WTC11 (cell line): ENCODE data around the gene CBFA2T2. TPM values are rescaled to one million over a fixed set of nuclear protein-coding genes. Genes with fewer than 3 reads are reported as not detected.

ENCODE experiments used
- ATAC-seq: fragments of 200-7000 bp; cut with Tn5 transposase; 2 replicates; pipeline ENCODE4 v1.10.0; 2021; ENCODE audit warnings: mild to moderate bottlenecking, moderate library complexity
- CTCF ChIA-PET: fragments of 300-600 bp; sonication (Branson Sonifier 250); formaldehyde crosslinking; loops from one replicate; lab custom pipeline; 2021; ENCODE audit warnings: antibody characterized with exemption; lab: Charles Lee
- POLR2A ChIA-PET: fragments of 350-600 bp; sonication (Branson Sonifier 250); formaldehyde crosslinking; loops from one replicate; lab custom pipeline; 2021; ENCODE audit warnings: antibody characterized with exemption; lab: Charles Lee
- DNase-seq: peaks from one replicate; pipeline ENCODE4 v3.0.0; 2021; ENCODE audit warnings: low spot score
- H3K27ac Mint-ChIP-seq: 2 replicates; pipeline ENCODE4 v1.8.0; 2021; ENCODE audit warnings: mixed read lengths
- H3K27me3 Mint-ChIP-seq: 2 replicates; pipeline ENCODE4 v1.8.0; 2021; ENCODE audit warnings: low read depth, mild to moderate bottlenecking, moderate library complexity, mixed read lengths
- H3K36me3 Mint-ChIP-seq: 2 replicates; pipeline ENCODE4 v1.8.0; 2021; ENCODE audit warnings: mixed read lengths
- H3K4me1 Mint-ChIP-seq: 2 replicates; pipeline ENCODE4 v1.8.0; 2022; ENCODE audit warnings: mixed read lengths
- H3K4me3 Mint-ChIP-seq: 2 replicates; pipeline ENCODE4 v1.8.0; 2021; ENCODE audit warnings: mild to moderate bottlenecking, moderate library complexity, mixed read lengths
- H3K9me3 Mint-ChIP-seq: 2 replicates; pipeline ENCODE4 v1.8.0; 2021; ENCODE audit warnings: mixed read lengths
- ERG ChIP-seq: fragments of 250-450 bp; sonication (Bioruptor Pico); IDR thresholded peaks from 2 replicates; pipeline ENCODE4 v1.8.0; 2021; ENCODE audit warnings: mild to moderate bottlenecking
- ETV6 ChIP-seq: sonication (generic); formaldehyde crosslinking; IDR thresholded peaks from 2 replicates; pipeline ENCODE4 v1.8.1; 2022; ENCODE audit warnings: mild to moderate bottlenecking, missing genetic modification reagents
- GTF2I ChIP-seq: fragments of 250-450 bp; sonication (Bioruptor Pico); conservative IDR thresholded peaks from 2 replicates; pipeline ENCODE4 v1.4.0; 2021; ENCODE audit warnings: mild to moderate bottlenecking
- MAX ChIP-seq: sonication (generic); formaldehyde crosslinking; IDR thresholded peaks from 2 replicates; pipeline ENCODE4 v1.8.0; 2022; ENCODE audit warnings: mild to moderate bottlenecking, missing genetic modification reagents
- TCF7 ChIP-seq: sonication (generic); formaldehyde crosslinking; IDR thresholded peaks from 2 replicates; pipeline ENCODE4 v1.8.0; 2022; ENCODE audit warnings: mild to moderate bottlenecking, low read depth, missing genetic modification reagents, moderate library complexity
- TEAD1 ChIP-seq: sonication (generic); formaldehyde crosslinking; IDR thresholded peaks from 2 replicates; pipeline ENCODE4 v1.8.0; 2022; ENCODE audit warnings: mild to moderate bottlenecking, missing genetic modification reagents
- TEAD4 ChIP-seq: sonication (generic); formaldehyde crosslinking; IDR thresholded peaks from 2 replicates; pipeline ENCODE4 v1.8.0; 2022; ENCODE audit warnings: mild to moderate bottlenecking, missing genetic modification reagents
- TP53 ChIP-seq: sonication (generic); formaldehyde crosslinking; IDR thresholded peaks from 2 replicates; pipeline ENCODE4 v1.8.1; 2023; ENCODE audit warnings: mild to moderate bottlenecking, missing genetic modification reagents
- ZNF138 ChIP-seq: sonication (generic); formaldehyde crosslinking; conservative IDR thresholded peaks from 2 replicates; pipeline ENCODE4 v1.8.1; 2022; ENCODE audit warnings: mild to moderate bottlenecking, moderate library complexity, missing genetic modification reagents
- ZNF416 ChIP-seq: fragments of 250-450 bp; sonication (Bioruptor Pico); IDR thresholded peaks from 2 replicates; pipeline ENCODE4 v1.9.0; 2021; ENCODE audit warnings: mild to moderate bottlenecking, inconsistent platforms
- total RNA-seq: library from RNA; stranded (reverse); gene quantifications from 3 replicates; pipeline ENCODE4 v1.2.3, GENCODE V29; 2021
- TF ChIP-seq, protein P1 (sequence below): sonication (generic); formaldehyde crosslinking; IDR thresholded peaks from 2 replicates; pipeline ENCODE4 v1.8.1; 2023; ENCODE audit warnings: mild to moderate bottlenecking, moderate library complexity, missing genetic modification reagents
- TF ChIP-seq, protein P2 (sequence below): sonication (generic); formaldehyde crosslinking; conservative IDR thresholded peaks from 2 replicates; pipeline ENCODE4 v1.8.1; 2023; ENCODE audit warnings: mild to moderate bottlenecking, low read depth, missing genetic modification reagents, moderate library complexity

Gene CBFA2T2
- total RNA-seq, 1 experiment from 2014 or later = 22.1 TPM

DNA sequence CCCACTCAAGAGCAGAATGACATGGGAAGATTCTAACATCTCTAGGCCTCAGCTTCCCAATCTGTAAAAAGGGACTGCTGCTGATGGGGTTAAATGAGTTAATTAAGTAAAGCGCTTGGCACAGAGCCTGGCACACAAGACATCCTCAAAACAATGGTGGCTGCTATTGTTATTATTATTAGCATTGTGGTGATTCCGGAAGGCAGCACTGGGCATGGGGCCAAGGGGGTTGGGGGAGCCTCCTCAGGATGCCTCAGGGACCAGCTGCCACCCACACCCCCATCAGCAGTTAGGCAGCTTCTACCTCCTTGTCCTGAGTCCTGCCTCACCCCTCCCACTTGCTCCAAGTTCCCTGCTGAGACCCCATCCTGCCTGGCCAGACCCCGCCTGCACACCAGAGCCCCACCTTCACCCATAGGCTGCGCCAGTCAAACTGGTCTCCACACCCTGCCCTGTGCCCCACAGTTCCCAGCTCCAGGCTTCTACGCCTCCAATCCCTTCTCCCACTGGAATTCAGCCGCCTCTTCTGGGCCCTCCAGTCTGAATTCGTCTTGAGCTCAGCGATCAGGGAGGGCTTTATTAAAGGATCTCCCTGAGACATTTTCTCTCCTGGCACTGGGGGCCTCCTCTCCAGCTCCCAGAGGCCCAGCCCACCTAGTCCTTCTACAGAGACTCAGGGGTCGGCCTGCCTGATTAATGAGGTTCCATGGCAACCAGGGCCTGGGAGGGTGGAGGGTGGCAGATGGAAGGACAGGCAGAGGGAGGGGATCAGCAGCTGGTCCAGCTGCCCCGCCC, 194.8 kb downstream of the CBFA2T2 start:
- Mint-ChIP-seq H3K27ac (peak overlapping the region; percentile 85; the same call in 1 of the 2 replicates), H3K36me3 (peaks cover under 1% of the 10 kb centered on the region; the same call in 1 of the 2 replicates), H3K4me3 (peak overlapping the region; percentile 81), H3K27me3 (peaks cover 21% of the 10 kb centered on the region), H3K9me3 (no peaks in the 10 kb centered on the region), H3K4me1 (peaks cover 21% of the 10 kb centered on the region)
- DNase-seq = peak; percentile 51
- ChIA-PET CTCF (interaction anchor here (1.1 to 2.2 kb wide), 4 partner anchors 10 to 178 kb away, joined by 3 to 32 read pairs (median 4); partner anchors contain the start of genes ACTL10 and PXMP4), POLR2A (interaction anchor here (0.6 to 1.7 kb wide), 4 partner anchors 8 to 309 kb away, joined by 3 to 12 read pairs (median 4); partner anchors contain the start of genes ACTL10 and RALY)
- TF ChIP-seq TCF7 (CRISPR knock-in tag) = no peak
- 0 out of 2 replicates have a peak, but pooled peaks have one; percentile 27 for TF ChIP-seq ZNF138 (CRISPR knock-in tag)
- TF ChIP-seq ZNF416 (CRISPR knock-in tag) = no peak
- TF ChIP-seq, protein P1, sequence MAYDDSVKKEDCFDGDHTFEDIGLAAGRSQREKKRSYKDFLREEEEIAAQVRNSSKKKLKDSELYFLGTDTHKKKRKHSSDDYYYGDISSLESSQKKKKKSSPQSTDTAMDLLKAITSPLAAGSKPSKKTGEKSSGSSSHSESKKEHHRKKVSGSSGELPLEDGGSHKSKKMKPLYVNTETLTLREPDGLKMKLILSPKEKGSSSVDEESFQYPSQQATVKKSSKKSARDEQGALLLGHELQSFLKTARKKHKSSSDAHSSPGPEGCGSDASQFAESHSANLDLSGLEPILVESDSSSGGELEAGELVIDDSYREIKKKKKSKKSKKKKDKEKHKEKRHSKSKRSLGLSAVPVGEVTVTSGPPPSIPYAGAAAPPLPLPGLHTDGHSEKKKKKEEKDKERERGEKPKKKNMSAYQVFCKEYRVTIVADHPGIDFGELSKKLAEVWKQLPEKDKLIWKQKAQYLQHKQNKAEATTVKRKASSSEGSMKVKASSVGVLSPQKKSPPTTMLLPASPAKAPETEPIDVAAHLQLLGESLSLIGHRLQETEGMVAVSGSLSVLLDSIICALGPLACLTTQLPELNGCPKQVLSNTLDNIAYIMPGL (CRISPR knock-in tag) = 0 out of 2 replicates have a peak, but pooled peaks have one; percentile 5
- 0 out of 2 replicates have a peak, but pooled peaks have one; percentile 34 for TF ChIP-seq ETV6 (CRISPR knock-in tag)
- no peak for TF ChIP-seq MAX
- peak; percentile 25 for ATAC-seq

DNA sequence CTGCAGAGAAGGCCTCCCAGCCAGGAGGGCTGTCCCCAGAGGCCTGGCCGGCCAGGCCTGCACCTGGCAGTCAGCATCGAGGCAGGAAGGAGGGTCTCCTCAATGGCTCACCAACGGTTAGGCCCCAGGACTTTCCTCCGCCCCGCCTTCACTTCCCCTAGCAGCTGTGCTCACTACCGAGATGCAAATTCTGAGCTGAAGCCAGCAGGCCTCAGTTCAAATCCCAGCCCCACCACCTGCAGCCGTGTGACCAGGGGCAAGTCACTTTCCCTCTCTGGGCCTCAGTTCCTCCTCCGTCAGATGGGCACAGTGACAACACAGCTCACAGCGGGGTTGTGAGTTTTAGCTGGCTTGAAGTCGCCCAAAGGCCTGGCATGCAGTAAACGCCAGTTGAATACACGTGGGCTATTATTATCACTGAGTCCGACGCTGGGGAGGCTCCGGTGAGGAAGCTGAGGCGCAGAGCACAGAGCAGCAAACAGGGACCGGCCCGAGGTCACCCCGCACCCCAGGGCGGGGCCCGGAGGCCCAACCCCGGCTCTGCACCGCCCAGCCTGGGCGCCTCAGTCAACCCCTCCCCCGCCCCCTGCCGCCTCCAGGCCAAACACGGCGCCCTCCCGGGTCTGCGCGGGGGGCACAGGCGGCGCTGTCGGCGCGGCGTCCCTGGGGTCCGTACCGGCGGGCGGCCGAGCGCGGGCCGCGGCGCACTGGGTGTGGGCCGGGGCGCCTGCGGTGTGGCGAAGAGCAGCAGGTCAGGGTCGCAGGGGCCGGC, 195.6 kb downstream of the CBFA2T2 start:
- no peaks in the 10 kb centered on the region for H3K36me3 Mint-ChIP-seq
- H3K4me1 Mint-ChIP-seq = peaks cover 25% of the 10 kb centered on the region
- peak overlapping the region; percentile 72 for H3K27ac Mint-ChIP-seq
- H3K4me3 Mint-ChIP-seq = peak overlapping the region; percentile 81
- TF ChIP-seq TEAD1 (0 out of 2 replicates have a peak, but pooled peaks have one; percentile 14), TP53 (CRISPR knock-in tag) (0 out of 2 replicates have a peak, but pooled peaks have one; percentile 32), ZNF138 (CRISPR knock-in tag) (0 out of 2 replicates have a peak, but pooled peaks have one; percentile 4), ETV6 (CRISPR knock-in tag) (no peak), ERG (no peak), TEAD4 (peak; percentile 39; the same call in 1 of the 2 replicates), GTF2I (CRISPR knock-in tag) (0 out of 2 replicates have a peak, but pooled peaks have one; percentile 11), MAX (peak; percentile 67)
- TF ChIP-seq, protein P2, sequence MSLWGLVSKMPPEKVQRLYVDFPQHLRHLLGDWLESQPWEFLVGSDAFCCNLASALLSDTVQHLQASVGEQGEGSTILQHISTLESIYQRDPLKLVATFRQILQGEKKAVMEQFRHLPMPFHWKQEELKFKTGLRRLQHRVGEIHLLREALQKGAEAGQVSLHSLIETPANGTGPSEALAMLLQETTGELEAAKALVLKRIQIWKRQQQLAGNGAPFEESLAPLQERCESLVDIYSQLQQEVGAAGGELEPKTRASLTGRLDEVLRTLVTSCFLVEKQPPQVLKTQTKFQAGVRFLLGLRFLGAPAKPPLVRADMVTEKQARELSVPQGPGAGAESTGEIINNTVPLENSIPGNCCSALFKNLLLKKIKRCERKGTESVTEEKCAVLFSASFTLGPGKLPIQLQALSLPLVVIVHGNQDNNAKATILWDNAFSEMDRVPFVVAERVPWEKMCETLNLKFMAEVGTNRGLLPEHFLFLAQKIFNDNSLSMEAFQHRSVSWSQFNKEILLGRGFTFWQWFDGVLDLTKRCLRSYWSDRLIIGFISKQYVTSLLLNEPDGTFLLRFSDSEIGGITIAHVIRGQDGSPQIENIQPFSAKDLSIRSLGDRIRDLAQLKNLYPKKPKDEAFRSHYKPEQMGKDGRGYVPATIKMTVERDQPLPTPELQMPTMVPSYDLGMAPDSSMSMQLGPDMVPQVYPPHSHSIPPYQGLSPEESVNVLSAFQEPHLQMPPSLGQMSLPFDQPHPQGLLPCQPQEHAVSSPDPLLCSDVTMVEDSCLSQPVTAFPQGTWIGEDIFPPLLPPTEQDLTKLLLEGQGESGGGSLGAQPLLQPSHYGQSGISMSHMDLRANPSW (CRISPR knock-in tag) = no peak
- no peaks in the 10 kb centered on the region for H3K9me3 Mint-ChIP-seq
- H3K27me3 Mint-ChIP-seq = peaks cover 26% of the 10 kb centered on the region
- DNase-seq (peak; percentile 56), ATAC-seq (peak; percentile 8)
- POLR2A ChIA-PET = interaction anchor here (0.6 to 1.7 kb wide), 4 partner anchors 9 to 308 kb away, joined by 3 to 12 read pairs (median 4); partner anchors contain the start of genes ACTL10 and RALY
- CTCF ChIA-PET = interaction anchor here (1.1 to 2.2 kb wide), 4 partner anchors 10 to 177 kb away, joined by 3 to 32 read pairs (median 4); partner anchors contain the start of genes ACTL10 and PXMP4
